Stimulated activated CD4-positive, alpha-beta T cell treated with anti-CD3 and anti-CD28 coated beads, Interleukin-2, amount 100 ng/mL, for 48 hours (primary cell): ENCODE results near the gene COMTD1.
"Not testable (repeated sequence)": the region's sequence is repeated elsewhere in the genome, so short reads cannot be mapped to it uniquely, and the experiment has no call there.

Experiments
- DNase-seq, 2 donors: peaks; one replicate each; pipeline ENCODE4 v3.0.0-alpha.2; 2020

COMTD1 gene

GRCh38 chr10:75221492-75221891 lies 14.3 kb downstream of the COMTD1 start:
- DNase-seq, result not testable (repeated sequence)

- DNase-seq, result no peak
Measured at GRCh38 chr10:75220274-75220673, 15.5 kb downstream of the COMTD1 start.

GRCh38 chr10:75212343-75212742 lies 23.4 kb downstream of the COMTD1 start:
- DNase-seq, result no peak

- DNase-seq, result peak; percentile 9 to 13
Measured at GRCh38 chr10:75211007-75211691, 24.6 kb downstream of the COMTD1 start.

DNA sequence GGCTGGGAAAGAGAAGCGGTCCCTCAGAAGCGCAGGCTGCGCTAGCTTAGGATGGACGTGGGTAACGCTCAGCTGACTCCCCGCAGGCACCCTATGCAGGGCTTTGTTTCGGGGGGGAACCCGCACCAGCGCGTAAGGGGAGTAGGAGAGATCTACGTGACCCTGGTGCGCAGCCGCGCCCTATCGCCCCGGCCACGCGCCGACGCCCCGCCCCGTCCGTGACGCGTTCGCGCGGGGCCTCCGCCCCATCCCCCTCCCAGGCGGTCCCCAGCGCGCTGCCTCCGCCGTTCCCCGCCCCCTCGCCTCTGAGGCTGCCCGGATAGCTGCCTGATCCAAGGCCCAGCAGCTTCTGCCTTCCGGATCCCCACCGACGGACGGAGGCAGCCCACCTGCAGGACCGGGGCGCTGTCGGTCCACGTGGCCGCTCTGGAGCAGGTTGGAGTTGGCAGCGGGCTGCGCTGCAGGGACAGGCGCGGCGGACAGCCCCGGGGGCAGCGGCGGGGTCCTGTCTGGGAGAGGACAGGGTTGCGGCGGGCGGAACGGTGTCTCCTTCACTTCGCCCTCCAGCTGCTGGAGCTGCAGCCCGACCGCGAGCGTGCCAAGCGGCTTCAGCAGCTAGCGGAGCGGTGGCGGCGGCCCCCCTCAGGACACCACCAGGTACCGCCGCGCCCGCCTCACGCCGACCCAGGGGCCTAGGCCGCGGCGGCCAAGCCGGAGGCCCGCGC lies 25.3 kb downstream of the COMTD1 start, which contains the start of gene VDAC2:
TSS of gene VDAC2 (plus strand) at position 515 of the 725 bp plus-strand sequence. CDS start 363 bp downstream, outside the sequence.
- peak; percentile 89 to 95 for DNase-seq

DNA sequence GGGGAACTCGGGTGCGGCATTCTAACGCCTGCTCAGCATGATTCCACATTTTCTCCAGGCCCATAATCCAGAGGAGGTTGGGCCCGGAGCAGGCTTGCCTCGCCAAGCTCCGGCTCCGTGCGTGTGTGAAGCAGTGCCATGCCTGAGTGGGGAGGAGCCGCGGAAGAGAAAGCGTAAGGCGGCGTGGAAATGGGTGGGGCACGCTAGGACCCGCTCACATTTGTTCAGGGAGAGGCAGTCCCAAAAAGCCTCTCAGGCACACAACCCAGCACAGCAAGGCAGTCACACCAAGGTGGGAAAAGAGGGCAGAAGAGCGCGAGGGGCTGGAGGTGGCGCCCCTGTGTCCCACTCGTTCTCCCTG lies 25.9 kb downstream of the COMTD1 start:
- peak; percentile 60 to 63 for DNase-seq

DNA sequence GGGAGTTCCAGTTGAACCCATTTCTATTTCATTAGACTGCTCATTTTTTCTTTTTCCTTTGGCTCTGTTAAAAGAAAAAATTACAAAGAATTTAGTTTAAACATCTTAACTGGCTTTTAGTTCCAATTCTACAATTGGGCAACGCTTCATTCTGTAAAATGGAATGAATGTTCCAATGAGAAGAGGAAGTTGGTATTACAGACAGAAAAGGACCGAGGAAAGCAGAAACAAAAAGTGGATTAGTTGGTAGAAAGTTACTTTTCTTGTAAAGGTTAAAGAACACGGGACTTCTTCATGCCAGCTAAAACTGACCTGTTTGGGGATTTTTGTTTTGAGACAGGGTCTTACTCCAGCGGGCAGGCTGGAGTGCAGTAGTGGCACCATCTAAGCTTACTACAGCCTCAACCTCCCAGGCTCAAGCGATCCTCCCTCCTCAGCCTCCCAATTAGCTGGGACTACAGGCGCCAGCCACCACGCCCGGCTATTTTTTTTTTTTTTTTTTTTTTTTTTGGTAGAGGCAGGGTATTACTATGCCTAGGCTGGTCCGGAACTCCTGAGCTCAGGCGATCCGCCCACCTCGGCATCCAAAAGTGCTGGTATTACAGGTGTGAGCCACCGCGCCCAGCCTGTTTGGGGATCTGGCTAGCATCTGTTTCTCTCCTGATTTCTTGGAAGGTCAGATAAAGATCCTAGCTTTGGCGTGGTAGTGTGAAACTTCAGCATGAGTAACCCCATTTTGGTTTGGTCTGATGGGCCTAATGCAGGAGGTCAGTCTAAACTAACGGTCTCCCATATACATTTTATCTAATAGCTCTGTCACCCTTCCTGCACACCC lies 26.5 kb downstream of the COMTD1 start:
- DNase-seq, result no peak

DNA sequence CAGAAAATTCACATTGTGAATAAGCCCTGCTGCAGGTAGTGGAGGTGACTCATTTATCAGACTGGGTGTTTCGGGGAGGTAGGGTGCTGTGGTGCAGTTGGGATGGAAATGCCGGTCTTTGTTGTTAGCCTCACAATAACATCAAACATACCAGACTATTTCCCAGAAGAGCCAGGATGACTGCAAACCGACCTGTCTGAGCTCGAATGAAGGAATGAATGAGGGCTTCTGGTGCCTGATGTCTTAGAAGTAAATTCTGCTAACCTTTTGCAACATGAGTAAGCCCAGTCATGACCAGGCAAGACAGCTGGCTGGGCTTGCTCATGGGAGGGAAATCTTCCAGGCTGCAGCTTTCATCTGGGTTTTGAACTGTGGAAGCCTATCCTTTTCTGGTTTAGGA lies 27.6 kb downstream of the COMTD1 start:
- no peak for DNase-seq

- no peak for DNase-seq
Measured at GRCh38 chr10:75207857-75208144, 28.0 kb downstream of the COMTD1 start.

- no peak for DNase-seq
Measured at GRCh38 chr10:75207079-75207856, 28.5 kb downstream of the COMTD1 start.

DNA sequence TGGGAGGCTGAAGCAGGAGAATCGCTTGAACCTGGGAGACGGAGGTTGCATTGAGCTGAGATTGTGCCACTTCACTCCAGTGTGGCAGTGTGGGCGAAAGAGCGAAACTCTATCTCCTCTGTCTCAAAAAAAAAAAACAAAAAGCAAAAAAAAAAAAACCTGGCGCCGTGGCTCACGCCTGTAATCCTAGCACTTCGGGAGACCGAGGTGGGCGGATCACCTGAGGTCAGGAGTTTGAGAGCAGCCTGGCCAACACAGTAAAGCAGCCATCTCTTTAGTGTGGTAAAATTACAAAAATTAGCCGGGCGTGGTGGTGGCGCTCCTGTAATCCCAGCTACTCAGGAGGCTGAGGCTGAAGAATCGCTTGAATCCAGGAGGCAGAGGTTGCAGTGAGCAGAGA lies 29.1 kb downstream of the COMTD1 start:
- not testable (repeated sequence) for DNase-seq

- no peak for DNase-seq
Measured at GRCh38 chr10:75205908-75206307, 29.8 kb downstream of the COMTD1 start.

- DNase-seq, result no peak
Measured at GRCh38 chr10:75203724-75204123, 32.0 kb downstream of the COMTD1 start.

DNA sequence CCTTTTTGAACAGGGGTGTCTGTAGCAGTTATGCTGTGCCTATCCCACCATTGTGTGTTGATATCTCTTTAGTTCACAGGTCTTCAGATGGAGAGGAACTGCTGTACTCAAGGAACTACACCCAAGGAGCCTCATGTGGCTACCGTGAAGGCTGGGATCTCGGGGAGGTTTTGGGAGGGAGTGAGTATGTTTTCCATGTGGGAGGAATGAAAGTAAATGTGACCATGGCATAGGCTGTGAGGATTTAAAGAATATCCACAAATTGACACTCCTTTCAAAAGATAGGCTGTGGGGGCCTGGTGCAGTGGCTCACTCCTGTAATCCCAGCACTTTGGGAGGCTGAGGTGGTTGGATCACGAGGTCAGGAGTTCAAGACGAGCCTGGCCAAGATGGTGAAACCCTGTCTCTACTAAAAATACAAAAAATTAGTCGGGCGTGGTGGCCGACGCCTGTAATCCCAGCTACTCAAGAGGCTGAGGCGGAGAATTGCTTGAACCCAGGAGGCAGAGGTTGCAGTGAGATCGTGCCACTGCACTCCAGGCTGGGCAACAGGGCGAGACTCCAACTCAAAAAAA lies 32.6 kb downstream of the COMTD1 start:
- not testable (repeated sequence) for DNase-seq

DNA sequence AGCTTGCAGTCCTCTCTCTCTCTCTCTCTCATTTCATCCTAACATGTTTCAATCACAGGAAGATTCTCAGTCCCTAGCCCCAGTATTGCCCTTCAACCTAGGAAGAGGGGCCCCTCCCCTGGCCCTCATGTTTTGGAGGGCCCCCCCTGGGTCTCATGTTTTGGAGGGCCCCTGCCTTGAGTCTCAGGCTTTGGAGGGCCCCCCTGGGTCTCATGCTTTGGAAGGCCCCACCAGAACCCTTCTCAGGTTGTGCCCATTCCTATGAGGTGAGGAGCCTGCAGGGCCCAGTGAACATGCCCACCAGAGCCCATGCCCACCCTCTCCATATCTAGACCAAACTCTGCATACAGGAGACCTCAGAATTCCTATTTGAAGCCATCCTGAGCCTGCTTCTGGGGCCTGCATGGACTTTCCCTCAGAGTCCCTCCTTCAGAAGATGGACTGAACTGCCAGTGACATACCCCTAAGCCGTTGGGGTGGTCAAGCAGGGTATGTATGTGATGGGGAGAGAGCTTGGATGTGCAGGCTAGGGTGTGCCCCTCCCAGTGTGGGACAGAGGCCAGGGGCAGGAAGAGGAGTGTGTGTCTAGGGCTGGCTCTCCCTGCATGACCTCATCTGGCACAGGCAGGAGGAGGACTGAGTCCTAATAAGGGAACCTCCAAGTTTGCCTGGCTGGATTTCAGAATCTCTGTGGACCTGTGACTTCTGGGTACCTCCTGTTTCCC lies 33.3 kb downstream of the COMTD1 start:
- no peak for DNase-seq

GRCh38 chr10:75201793-75202307 lies 33.9 kb downstream of the COMTD1 start:
- no peak for DNase-seq

DNA sequence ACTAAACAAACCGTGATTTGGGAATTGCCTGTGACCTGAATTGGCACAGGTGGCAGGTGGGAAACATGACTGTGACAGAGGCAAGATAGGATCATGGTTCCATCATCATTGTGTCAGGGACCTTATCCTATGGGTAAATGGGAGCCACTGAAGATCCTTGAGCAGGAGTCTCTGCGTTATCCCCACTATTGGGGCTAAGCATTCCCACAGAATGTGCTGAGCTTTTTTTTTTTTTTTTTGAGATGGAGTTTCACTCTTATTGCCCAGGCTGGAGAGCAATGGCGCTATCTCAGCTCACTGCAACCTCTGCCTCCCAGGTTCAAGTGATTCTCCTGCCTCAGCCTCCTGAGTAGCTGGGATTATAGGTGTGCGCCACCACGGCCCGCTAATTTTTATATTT lies 35.8 kb downstream of the COMTD1 start:
- not testable (repeated sequence) for DNase-seq

GRCh38 chr10:75197906-75198305 lies 37.9 kb downstream of the COMTD1 start:
- no peak for DNase-seq

DNA sequence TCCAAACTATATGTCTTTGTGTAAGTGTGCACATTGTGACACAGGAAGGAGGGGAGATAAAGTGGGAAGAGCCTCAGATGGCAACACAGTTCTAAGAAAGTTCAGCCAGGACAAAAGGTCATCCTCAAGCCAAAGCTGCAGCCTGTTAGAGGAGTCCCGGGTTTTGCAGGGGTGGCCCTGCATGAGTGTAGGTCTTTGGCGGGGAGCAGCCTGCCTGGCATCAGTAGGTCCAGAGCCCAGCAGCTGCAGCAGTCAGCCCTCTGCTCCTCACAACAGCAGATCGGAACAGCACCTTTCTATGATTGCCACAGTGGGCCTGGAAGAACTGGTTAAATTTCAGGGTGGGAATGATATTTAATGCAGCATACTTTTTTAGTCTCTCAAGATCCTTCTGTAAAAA lies 38.7 kb downstream of the COMTD1 start:
- DNase-seq, result no peak

GRCh38 chr10:75195035-75195763 lies 40.6 kb downstream of the COMTD1 start:
- no peak for DNase-seq

DNA sequence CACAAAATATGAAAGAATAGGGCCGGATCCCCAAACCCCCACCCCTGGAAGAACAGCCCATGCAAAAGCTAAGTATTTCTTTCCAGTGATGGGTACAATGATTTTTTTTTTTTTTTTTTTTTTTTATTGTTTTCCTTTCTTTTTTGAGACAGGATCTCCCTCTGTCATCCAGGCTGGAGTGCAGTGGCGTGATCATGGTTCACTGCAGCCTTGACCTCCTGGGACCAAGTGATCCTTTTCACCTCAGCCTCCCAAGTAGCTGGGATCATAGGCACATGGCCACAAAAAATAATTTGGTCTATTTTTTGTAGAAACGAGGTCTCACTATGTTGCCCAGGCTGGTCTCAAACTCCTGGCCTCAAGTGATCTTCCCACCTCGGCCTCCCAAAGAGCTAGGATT lies 41.1 kb downstream of the COMTD1 start:
- not testable (repeated sequence) for DNase-seq
